ENCODE data around the gene RPS6KB1.
"Not testable (repeated sequence)": the region's sequence is repeated elsewhere in the genome, so short reads cannot be mapped to it uniquely, and the experiment has no call there.

Gene RPS6KB1

DNA sequence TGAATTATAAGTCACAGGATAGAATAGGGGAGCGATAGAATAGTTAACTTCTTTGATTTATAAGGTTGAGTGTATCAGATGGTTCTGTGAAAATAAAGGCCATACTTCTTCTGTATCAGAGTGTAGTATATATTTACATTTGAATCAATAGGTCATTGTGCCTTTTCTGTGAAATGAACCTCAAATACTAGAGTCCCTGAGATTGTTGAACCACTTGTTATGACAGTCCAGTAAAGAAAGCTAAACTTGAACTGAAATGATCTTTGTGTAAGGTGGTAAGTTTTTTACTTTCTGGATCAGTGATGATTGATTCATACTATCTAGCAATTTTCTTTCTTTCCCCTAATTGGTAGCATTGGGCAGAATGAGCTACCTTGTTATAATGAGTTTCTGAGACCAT lies 40.4 kb downstream of the RPS6KB1 start:
- DNase-seq (ENCODE audit: extremely low read depth in 1 of 2, low read depth in 1 of 2): not testable (repeated sequence)

DNA sequence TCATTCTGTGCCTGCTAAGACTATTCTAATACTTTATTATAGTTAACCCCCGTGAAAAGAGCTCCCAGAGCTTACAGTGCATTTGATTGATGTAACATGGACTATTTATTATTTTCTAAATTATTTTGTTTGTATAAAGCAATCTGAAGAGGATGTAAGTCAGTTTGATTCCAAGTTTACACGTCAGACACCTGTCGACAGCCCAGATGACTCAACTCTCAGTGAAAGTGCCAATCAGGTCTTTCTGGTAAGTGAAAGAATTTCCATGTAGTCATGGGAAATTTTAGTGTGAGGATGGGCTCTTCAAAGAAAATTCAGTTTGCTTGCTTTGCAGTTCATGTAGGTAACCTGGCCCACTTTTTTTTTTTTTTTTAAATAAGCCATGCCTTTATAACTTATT lies 47.8 kb downstream of the RPS6KB1 start:
- peak in 1 of 2 donors; percentile 31 for DNase-seq (ENCODE audit: extremely low read depth in 1 of 2, low read depth in 1 of 2)

DNA sequence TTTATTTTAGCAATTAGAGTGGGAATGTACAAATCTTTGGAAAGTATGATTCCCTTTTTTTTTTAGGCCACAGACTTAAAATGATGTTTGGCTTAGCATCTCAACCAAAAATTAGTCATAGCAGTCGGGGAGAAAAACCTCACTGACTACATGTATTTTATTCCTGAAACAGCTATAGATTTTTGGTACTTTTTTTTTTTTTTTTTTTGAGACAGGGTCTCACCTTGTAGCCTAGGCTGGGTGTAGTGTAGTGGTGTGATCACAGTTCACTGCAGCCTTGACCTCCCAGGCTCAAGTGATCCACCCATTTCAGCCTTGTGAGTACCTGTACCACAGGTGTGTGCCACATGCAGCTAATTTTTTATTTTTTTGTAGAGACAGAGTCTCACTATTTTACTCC lies 48.2 kb downstream of the RPS6KB1 start:
- DNase-seq (ENCODE audit: extremely low read depth in 1 of 2, low read depth in 1 of 2): no peak

DNA sequence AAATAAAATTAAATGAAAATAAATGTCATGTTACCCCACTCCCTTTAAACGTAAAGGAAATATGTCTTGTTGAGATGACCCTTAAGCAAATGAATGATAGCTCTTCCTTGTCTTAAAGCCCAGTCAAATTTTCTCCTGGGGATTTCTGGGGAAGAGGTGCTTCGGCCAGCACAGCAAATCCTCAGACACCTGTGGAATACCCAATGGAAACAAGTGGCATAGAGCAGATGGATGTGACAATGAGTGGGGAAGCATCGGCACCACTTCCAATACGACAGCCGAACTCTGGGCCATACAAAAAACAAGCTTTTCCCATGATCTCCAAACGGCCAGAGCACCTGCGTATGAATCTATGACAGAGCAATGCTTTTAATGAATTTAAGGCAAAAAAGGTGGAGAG lies 53.5 kb downstream of the RPS6KB1 start:
- not testable (repeated sequence) for DNase-seq (ENCODE audit: extremely low read depth in 1 of 2, low read depth in 1 of 2)

DNA sequence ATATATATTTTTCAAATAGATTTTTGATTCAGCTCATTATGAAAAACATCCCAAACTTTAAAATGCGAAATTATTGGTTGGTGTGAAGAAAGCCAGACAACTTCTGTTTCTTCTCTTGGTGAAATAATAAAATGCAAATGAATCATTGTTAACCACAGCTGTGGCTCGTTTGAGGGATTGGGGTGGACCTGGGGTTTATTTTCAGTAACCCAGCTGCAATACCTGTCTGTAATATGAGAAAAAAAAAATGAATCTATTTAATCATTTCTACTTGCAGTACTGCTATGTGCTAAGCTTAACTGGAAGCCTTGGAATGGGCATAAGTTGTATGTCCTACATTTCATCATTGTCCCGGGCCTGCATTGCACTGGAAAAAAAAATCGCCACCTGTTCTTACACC lies 54.4 kb downstream of the RPS6KB1 start:
- not testable (repeated sequence) for DNase-seq (ENCODE audit: extremely low read depth in 1 of 2, low read depth in 1 of 2)

DNA sequence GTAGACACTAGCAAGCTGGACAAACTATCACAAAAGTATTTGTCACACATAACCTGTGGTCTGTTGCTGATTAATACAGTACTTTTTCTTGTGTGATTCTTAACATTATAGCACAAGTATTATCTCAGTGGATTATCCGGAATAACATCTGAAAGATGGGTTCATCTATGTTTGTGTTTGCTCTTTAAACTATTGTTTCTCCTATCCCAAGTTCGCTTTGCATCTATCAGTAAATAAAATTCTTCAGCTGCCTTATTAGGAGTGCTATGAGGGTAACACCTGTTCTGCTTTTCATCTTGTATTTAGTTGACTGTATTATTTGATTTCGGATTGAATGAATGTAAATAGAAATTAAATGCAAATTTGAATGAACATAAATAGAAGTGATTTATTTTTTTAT lies 57.1 kb downstream of the RPS6KB1 start:
- DNase-seq (ENCODE audit: extremely low read depth in 1 of 2, low read depth in 1 of 2): no peak

DNA sequence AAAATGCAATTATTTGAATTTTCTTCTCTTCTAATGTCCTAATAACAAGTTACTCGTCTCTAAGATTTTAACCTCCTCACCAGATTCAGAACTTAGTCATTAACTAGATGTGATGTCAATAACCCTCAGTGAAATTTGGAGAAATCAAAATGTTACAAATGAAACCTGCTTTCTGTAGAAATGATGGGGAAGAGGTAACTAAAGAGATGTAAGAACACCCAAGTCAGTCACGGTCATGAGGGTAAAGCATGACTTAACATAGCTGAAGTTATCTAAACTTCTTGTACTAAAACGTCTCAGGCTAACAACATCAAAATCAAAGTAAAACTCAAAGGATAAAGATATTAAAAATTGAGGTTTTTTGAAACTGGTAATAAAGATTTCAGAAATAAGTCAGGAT lies 61.9 kb downstream of the RPS6KB1 start:
- no peak for DNase-seq (ENCODE audit: extremely low read depth in 1 of 2, low read depth in 1 of 2)

DNA sequence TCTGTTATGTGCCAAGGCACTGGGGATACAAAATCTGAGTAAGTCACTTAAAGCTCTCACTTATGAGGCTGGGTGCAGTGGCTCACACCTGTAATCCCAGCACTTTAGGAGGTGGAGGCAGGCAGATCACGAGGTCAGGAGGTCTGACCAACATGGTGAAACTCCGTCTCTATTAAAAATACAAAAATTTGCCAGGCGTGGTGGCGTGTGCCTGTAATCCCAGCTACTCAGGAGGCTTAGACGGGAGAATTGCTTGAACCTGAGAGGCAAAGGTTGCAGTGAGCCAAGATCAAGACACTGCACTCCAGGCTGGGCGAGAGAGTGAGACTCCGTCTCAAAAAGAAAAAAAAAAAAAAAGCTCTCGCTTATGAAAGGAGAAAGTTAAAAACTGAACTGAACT lies 66.7 kb downstream of the RPS6KB1 start:
- DNase-seq (ENCODE audit: extremely low read depth in 1 of 2, low read depth in 1 of 2): not testable (repeated sequence)

DNA sequence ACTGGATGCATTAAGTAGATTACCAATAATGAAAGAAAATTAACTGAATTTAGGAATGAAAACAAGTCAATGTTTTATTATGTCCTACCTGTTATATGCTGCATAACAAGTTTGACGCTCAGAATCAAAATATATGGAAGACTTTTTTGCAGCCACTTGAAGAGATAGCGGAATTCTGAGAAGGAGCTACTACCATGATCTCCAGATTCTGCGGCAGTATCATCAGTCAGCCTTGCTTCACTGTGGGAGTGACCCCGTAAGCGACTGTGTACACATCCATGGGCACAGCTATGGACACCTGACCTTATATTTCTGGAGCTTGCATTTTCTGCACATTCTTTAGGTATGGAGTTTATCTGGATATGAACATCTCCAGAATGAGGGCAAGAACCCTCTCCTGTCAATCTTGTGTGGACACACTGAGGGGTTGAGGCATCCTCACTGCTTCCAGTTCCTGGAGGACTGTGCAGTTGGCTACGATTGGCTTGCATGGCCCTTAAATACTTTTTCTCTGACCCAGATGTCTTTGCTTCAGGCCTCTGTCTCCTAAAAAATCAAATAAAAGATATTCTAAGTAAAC lies 69.9 kb downstream of the RPS6KB1 start:
- no peak for DNase-seq (ENCODE audit: extremely low read depth in 1 of 2, low read depth in 1 of 2)

DNA sequence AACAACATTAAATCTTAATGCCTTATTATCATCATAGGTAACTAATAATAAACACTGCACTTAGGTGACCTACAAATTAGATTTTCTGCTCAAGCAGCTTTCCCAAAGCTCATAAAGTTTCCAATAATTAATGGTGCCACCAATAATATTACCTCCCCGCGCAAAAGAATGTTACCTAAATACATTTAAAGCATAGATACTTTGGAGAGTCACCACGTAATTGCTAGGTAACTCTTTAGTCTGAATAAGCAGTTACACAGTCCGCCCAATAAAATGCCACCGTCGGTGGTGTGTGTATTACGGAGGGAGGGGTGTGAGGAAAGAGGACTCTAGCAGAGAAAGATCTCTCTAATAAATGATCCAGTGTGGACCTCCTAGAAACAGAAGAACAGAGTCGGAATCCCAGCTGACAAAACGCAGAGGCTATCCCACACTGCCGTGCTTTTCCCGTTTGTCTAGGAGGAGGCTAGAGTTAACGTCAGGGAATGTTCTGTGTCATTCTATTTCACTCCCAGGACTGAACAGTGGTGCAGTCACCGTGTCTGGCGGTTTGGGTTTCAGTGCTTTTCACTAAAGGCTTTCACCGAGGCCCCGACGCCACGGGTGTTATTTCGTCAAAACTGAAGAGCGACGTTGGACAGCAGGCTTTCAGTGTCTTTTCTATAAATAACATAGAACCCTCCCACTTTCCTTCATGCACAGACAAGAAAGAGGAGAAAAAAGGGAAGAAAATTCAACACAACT lies 71.0 kb downstream of the RPS6KB1 start:
- DNase-seq (ENCODE audit: extremely low read depth in 1 of 2, low read depth in 1 of 2): peak in 1 of 2 donors; percentile 34

DNA sequence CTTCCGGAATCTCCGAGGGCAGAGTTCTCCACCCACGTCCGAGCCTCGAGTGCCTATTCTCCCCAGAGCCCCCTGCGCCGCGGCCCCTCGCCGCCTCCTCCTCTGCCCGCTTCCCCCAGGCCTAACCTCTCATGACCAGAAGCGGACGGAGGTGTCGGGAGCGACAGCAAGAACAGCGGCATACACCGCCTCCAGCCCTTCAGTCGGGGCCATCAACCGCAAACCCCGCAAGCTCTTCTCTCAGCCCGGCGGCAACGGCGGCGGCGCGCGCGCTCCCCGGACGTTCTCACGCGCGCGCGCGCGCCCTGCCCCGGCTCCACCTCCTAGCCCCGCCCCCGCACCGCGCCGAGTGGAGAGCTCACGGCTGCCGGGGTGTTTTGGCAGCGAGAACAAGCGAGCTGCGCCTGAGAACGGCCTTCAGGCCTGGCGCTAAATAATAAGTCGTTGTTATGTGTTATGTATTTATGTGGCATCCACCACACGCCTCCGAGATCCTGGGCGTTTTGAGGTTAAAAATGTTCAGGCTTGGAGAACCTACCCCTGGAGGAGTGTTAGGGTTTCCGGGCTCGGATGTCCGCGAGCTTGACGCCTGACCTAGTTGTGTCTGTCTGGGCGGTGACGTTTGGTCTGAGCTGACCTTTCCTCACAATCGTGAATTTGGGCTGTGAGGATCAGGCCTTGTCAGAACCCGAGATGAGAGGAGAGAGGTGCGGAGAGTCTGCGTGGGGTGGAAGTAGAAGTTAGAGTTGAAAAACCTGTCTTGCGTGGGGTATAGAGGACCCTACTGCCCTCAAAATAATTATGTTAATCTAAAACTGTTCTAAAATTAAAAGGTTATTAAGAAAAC lies 71.8 kb downstream of the RPS6KB1 start, which contains the start of gene RNFT1:
Gene RNFT1 (minus strand): TSS at position 259 of the 847 bp plus-strand sequence. CDS start 77 bp downstream, at position 182.
- peak; percentile 72 to 81 for DNase-seq (ENCODE audit: extremely low read depth in 1 of 2, low read depth in 1 of 2)

DNA sequence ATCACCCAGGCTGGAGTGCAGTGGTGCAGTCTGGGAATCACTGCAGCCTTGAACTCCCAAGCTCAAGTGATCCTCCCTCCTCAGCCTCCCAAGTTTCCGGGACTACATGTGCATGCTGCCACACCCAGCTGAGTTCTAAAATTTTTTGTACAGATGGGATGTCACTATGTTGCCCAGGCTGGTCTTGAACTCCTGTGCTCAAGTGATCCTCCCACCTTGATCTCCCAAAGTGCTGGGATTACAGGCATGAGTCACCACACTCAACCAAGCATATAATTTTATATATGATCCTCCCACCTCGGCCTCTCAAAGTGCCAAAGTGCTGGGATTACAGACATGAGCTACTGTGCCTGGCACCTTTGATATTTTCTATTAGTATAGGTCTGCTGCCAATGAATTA lies 78.8 kb downstream of the RPS6KB1 start:
- not testable (repeated sequence) for DNase-seq (ENCODE audit: extremely low read depth in 1 of 2, low read depth in 1 of 2)

DNA sequence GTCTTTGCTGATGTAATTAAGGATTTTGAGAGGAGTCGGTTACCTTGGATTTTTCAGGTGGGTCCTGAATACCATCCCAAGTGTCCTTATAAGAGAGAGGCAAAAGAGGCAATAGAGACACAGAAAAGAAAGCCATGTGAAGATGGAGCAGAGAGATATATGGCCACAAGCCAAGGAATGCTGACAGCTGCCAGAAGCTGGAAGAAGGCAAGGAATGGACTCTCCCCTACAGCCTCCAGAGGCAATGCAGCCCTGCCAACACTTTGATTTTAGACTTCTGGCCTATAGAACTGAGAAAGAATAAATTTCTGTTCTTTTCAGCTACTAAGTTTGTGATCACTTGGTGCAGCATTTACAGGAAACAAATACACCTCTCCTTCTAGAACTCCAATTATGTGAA lies 79.9 kb downstream of the RPS6KB1 start:
- no peak for DNase-seq (ENCODE audit: extremely low read depth in 1 of 2, low read depth in 1 of 2)

DNA sequence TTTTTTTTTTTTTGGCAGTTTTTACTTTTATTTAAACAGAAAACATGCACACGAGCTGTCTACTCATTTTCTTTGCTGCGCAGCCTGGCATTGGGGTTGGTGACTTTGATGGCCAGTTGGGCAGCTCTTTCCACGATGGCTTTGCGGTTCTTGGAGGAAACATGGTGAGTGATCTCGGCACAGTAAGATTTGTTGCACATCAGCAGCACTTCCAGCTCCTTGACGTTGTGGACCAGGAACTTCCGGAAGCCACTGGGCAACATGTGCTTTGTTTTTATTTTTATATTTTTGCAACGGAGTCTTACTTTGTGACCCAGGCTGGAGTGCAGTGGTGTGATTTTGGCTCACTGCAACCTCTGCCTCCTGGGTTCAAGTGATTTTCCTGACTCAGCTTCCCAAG lies 80.6 kb downstream of the RPS6KB1 start:
- DNase-seq (ENCODE audit: extremely low read depth in 1 of 2, low read depth in 1 of 2): not testable (repeated sequence)

DNA sequence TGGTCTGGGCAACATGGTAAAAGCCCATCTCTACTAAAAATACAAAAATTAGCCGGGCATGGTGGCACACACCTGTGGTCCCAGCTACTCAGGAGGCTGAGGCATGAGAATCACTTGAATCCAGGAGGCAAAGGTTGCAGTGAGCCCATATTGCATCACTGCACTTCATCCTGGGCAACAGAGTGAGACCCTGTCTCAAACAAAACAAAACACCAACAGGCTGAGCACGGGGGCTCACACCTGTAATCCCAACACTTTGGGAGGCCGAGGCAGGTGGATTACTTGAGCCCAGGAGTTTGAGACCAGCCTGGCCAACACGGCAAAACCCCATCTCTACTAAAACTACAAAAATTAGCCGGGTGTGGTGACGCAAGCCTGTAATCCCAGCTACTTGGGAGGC lies 82.2 kb downstream of the RPS6KB1 start:
- DNase-seq (ENCODE audit: extremely low read depth in 1 of 2, low read depth in 1 of 2): not testable (repeated sequence)

DNA sequence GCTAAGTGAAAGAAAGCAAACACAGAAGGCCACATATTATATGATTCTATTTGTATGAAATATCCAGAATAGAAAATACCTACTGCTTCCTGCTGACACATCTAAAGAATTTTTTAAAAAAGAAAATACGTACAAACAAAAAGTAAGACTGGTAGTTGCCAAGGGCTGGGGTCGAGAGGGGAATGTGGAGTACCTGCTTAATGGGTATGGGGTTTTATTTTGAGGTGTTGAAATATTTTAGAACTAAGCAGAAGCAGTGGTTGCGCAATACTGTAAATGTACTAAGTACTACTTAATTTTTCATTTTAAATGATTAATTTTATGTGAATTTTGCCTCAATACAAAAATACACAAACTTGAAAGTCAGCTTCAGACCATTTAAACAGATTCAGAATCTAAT lies 103.7 kb downstream of the RPS6KB1 start:
- DNase-seq (ENCODE audit: extremely low read depth in 1 of 2, low read depth in 1 of 2): not testable (repeated sequence)

Measured in stimulated activated CD8-positive, alpha-beta memory T cell treated with anti-CD3 and anti-CD28 coated beads, Interleukin-7, amount 100 ng/mL, for 48 hours (primary cell).